HCT116 (cell line): ENCODE data around the gene SCARF2. TPM values are rescaled to one million over a fixed set of nuclear protein-coding genes. Genes with fewer than 3 reads are reported as not detected.

Experiments used
- ATAC-seq: fragments of 200-7000 bp; cut with Tn5 transposase; 2 replicates; pipeline ENCODE4 v1.9.1; 2020; ENCODE audit warnings: mild to moderate bottlenecking, moderate library complexity
- BruUV-seq: library from RNA; stranded (reverse); fragments of 400-500 nt; replicated peaks from 2 replicates; lab custom pipeline; 2021; lab: Mats Ljungman, UMichigan
- CTCF ChIA-PET: fragments of 300-600 bp; sonication (Branson Sonifier 250); formaldehyde crosslinking; loops from one replicate; lab custom pipeline; 2021; ENCODE audit warnings: antibody characterized with exemption; lab: Charles Lee
- POLR2A ChIA-PET: fragments of 300-600, 350-600 bp; sonication (Branson Sonifier 250); formaldehyde crosslinking; loops from one replicate; lab custom pipeline; 2021; ENCODE audit warnings: antibody characterized with exemption; lab: Charles Lee
- RAD21 ChIA-PET, 2 experiments: fragments of 300-600 bp; sonication (Branson Sonifier 250); formaldehyde crosslinking; loops; one replicate each; lab custom pipeline; 2023; ENCODE audit warnings: low total read pairs in 2 of 2; ENCODE audit not compliant: uncharacterized antibody in 2 of 2, unreplicated experiment in 2 of 2, low non-redundant PET in 1 of 2; lab: Charles Lee
- DNase-seq: peaks from one replicate; pipeline ENCODE4 v3.0.0-alpha.2; 2010; ENCODE audit warnings: low read depth, low spot score
- H2AFZ ChIP-seq: fragments of 200-600 bp; shearing (Covaris generic), sonication (generic); 2 replicates; pipeline ENCODE4 v1.6.1; 2017; ENCODE audit warnings: low read depth, mixed run types, mixed read lengths, antibody characterized with exemption, low read length; ENCODE audit not compliant: poor library complexity, severe bottlenecking
- H3K27ac ChIP-seq: 2 replicates; pipeline ENCODE4 v1.5.1; 2012; ENCODE audit warnings: low read depth, low read length
- H3K27me3 ChIP-seq: fragments of 200-600 bp; sonication (generic); 2 replicates; pipeline ENCODE4 v1.6.1; 2016; ENCODE audit warnings: mixed run types, low read length, mixed read lengths; ENCODE audit not compliant: insufficient read depth
- H3K36me3 ChIP-seq, 2 experiments: fragments of 200-500 bp in 1 of 2; fragments of 200-600 bp in 1 of 2; sonication (Bioruptor generic) in 1 of 2; sonication (generic) in 1 of 2; 2 replicates each; pipeline versions ENCODE4 v1.5.1 to v1.6.1; 2014 to 2016; ENCODE audit warnings: low read length in 2 of 2, inconsistent platforms in 1 of 2, mixed read lengths in 1 of 2, mixed run types in 1 of 2; ENCODE audit not compliant: insufficient read depth in 2 of 2, control insufficient read depth in 1 of 2
- H3K4me1 ChIP-seq, 2 experiments: fragments of 200-600 bp in 1 of 2; sonication (generic) in 1 of 2; 2 replicates each; pipeline versions ENCODE4 v1.5.1 to v1.6.1; 2012 to 2017; ENCODE audit warnings: low read length in 2 of 2, inconsistent platforms in 1 of 2, mild to moderate bottlenecking in 1 of 2, mixed read lengths in 1 of 2, mixed run types in 1 of 2, moderate library complexity in 1 of 2; ENCODE audit not compliant: insufficient read depth in 2 of 2, control insufficient read depth in 1 of 2
- H3K4me2 ChIP-seq: fragments of 200-600 bp; sonication (generic); 2 replicates; pipeline ENCODE4 v1.6.1; 2017; ENCODE audit warnings: mixed run types, low read length, mixed read lengths
- H3K4me3 ChIP-seq, 2 experiments: fragments of 200-600 bp in 1 of 2; sonication (generic) in 1 of 2; replicated peaks in 1 of 2; 2 replicates each; pipeline ENCODE4 v1.5.1; 2011 to 2016; ENCODE audit warnings: low read length in 2 of 2, control low read depth in 1 of 2, low read depth in 1 of 2, mild to moderate bottlenecking in 1 of 2, mixed read lengths in 1 of 2, mixed run types in 1 of 2
- H3K79me2 ChIP-seq: fragments of 200-600 bp; sonication (generic); 2 replicates; pipeline ENCODE4 v1.6.1; 2017; ENCODE audit warnings: mild to moderate bottlenecking, mixed run types, low read length, moderate library complexity, mixed read lengths; ENCODE audit not compliant: insufficient read depth
- H3K9ac ChIP-seq: fragments of 200-600 bp; sonication (generic); 2 replicates; pipeline ENCODE4 v1.6.1; 2016; ENCODE audit warnings: low read length, mixed read lengths
- H3K9me2 ChIP-seq: fragments of 200-600 bp; sonication (generic), shearing (Covaris generic); 2 replicates; pipeline ENCODE4 v1.6.1; 2017; ENCODE audit warnings: mixed run types, mild to moderate bottlenecking, moderate library complexity; ENCODE audit not compliant: insufficient read depth
- H3K9me3 ChIP-seq, 2 experiments: fragments of 200-500 bp in 1 of 2; fragments of 200-600 bp in 1 of 2; sonication (Bioruptor generic) in 1 of 2; sonication (generic) in 1 of 2; 2 replicates each; pipeline ENCODE4 v1.6.1; 2014 to 2017; ENCODE audit warnings: low read length in 2 of 2, mixed read lengths in 2 of 2, inconsistent platforms in 1 of 2, low read depth in 1 of 2, mild to moderate bottlenecking in 1 of 2, mixed run types in 1 of 2, moderate library complexity in 1 of 2; ENCODE audit not compliant: control insufficient read depth in 1 of 2, insufficient read depth in 1 of 2
- H4K20me1 ChIP-seq: fragments of 200-600 bp; sonication (generic), shearing (Covaris generic); 2 replicates; pipeline ENCODE4 v1.6.1; 2017; ENCODE audit warnings: mixed run types, mild to moderate bottlenecking, moderate library complexity; ENCODE audit not compliant: insufficient read depth
- CEBPB ChIP-seq: IDR thresholded peaks from 2 replicates; pipeline ENCODE4 v1.6.1; 2012; ENCODE audit warnings: low read depth
- EGR1 ChIP-seq: IDR thresholded peaks from 2 replicates; pipeline ENCODE4 v1.6.1; 2012; ENCODE audit warnings: low read depth
- ELF1 ChIP-seq: IDR thresholded peaks from 2 replicates; pipeline ENCODE4 v1.6.1; 2012; ENCODE audit warnings: low read depth, borderline replicate concordance
- EZH2 ChIP-seq: fragments of 200-600 bp; sonication (generic); IDR thresholded peaks from 2 replicates; pipeline ENCODE4 v1.6.1; 2017; ENCODE audit warnings: antibody characterized with exemption, mixed run types
- EZH2phosphoT487 ChIP-seq: fragments of 200-600 bp; IDR thresholded peaks from 2 replicates; pipeline ENCODE4 v1.6.1; 2018; ENCODE audit warnings: antibody characterized with exemption, borderline replicate concordance
- JUND ChIP-seq: IDR thresholded peaks from 2 replicates; pipeline ENCODE4 v1.6.1; 2012
- POLR2AphosphoS5 ChIP-seq: IDR thresholded peaks from 2 replicates; pipeline ENCODE4 v1.6.1; 2011; ENCODE audit warnings: mild to moderate bottlenecking, low read depth, low read length, moderate library complexity
- RAD21 ChIP-seq: IDR thresholded peaks from 2 replicates; pipeline ENCODE4 v1.6.1; 2012; ENCODE audit warnings: low read depth, mild to moderate bottlenecking
- REST ChIP-seq: IDR thresholded peaks from 2 replicates; pipeline ENCODE4 v1.6.1; 2012; ENCODE audit warnings: low read depth
- SIN3A ChIP-seq: IDR thresholded peaks from 2 replicates; pipeline ENCODE4 v1.6.1; 2012; ENCODE audit warnings: low read depth
- SP1 ChIP-seq: IDR thresholded peaks from 2 replicates; pipeline ENCODE4 v1.6.1; 2012; ENCODE audit warnings: low read depth
- TCF7L2 ChIP-seq: IDR thresholded peaks from 2 replicates; pipeline ENCODE4 v1.7.0; 2011; ENCODE audit warnings: borderline replicate concordance, inconsistent platforms; ENCODE audit not compliant: insufficient read depth, insufficient read length; ENCODE audit errors: extremely low read depth
- YY1 ChIP-seq: IDR thresholded peaks from 2 replicates; pipeline ENCODE4 v1.6.1; 2011; ENCODE audit warnings: low read length, low read depth, moderate library complexity, mild to moderate bottlenecking; ENCODE audit not compliant: insufficient replicate concordance; ENCODE audit errors: extremely low read depth
- ZBTB33 ChIP-seq: IDR thresholded peaks from 2 replicates; pipeline ENCODE4 v1.6.1; 2011; ENCODE audit warnings: mild to moderate bottlenecking, low read length, moderate library complexity; ENCODE audit not compliant: insufficient replicate concordance; ENCODE audit errors: extremely low read depth
- ZNF274 ChIP-seq: fragments of 200-500 bp; sonication (Bioruptor generic); IDR thresholded peaks from 2 replicates; pipeline ENCODE4 v1.6.1; 2014; ENCODE audit warnings: mild to moderate bottlenecking, low read depth, low read length, inconsistent platforms
- intact Hi-C: fragments of 100-400 bp; cut with micrococcal nuclease; formaldehyde crosslinking; loops from 2 replicates; pipeline ENCODE4 v1.10.0; 2022
- total RNA-seq: library from RNA; stranded (reverse); gene quantifications from one replicate; pipeline ENCODE4 v1.2.1, GENCODE V29; 2021; ENCODE audit not compliant: unreplicated experiment
- TF ChIP-seq, protein P1 (sequence below): IDR thresholded peaks from 2 replicates; pipeline ENCODE4 v1.6.1; 2012

The SCARF2 gene
- total RNA-seq, 1 experiment from 2014 or later = 2.5 TPM

GRCh38 chr22:20455709-20456063, 18.1 kb upstream of the SCARF2 start:
- DNase-seq (no peak), ATAC-seq (no peak)
- intact Hi-C loops = loop anchor here (1.0 to 5.0 kb wide), 3 partner anchors 24 to 298 kb away; no protein-coding TSS in a partner anchor
- no peak overlapping the region for H3K9ac ChIP-seq
- no peaks in the 10 kb centered on the region; a peak in 1 of 4 replicates for H3K36me3 ChIP-seq
- no peaks in the 10 kb centered on the region for H3K79me2 ChIP-seq
- no peak overlapping the region for H2AFZ ChIP-seq
- POLR2A ChIA-PET = interaction anchor here (1.4 kb wide), 1 partner anchor 38 kb away, joined by 3 read pairs; no protein-coding TSS in a partner anchor
- CTCF ChIA-PET = interaction anchor here (1.0 to 3.4 kb wide), 5 partner anchors 17 to 299 kb away, joined by 3 to 62 read pairs (median 4); no protein-coding TSS in a partner anchor
- H3K4me3 ChIP-seq = no peak overlapping the region
- no TSS peak for BruUV-seq
- no peaks in the 10 kb centered on the region for H3K27me3 ChIP-seq
- no peak overlapping the region for H3K27ac ChIP-seq
- no peaks in the 10 kb centered on the region for H4K20me1 ChIP-seq
- RAD21 ChIA-PET = interaction anchor here (1.4 to 1.5 kb wide), 2 partner anchors 37 kb away, joined by 10 to 11 read pairs; no protein-coding TSS in a partner anchor
- TF ChIP-seq YY1 (no peak), ZBTB33 (no peak), EZH2phosphoT487 (no peak), ELF1 (no peak), JUND (no peak), TCF7L2 (no peak), POLR2AphosphoS5 (no peak), ZNF274 (no peak), SIN3A (no peak), CEBPB (no peak), SP1 (no peak), EGR1 (no peak), EZH2 (no peak), RAD21 (no peak), REST (no peak)
- TF ChIP-seq, protein P1, sequence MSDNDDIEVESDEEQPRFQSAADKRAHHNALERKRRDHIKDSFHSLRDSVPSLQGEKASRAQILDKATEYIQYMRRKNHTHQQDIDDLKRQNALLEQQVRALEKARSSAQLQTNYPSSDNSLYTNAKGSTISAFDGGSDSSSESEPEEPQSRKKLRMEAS = no peak
- TF ChIP-seq, all 23 proteins: peak for 0
- H3K4me1 ChIP-seq = peaks cover 0 to 3% of the 10 kb centered on the region in 2 experiments; a peak in 1 of 4 replicates
- H3K9me3 ChIP-seq = no peaks in the 10 kb centered on the region
- no peaks in the 10 kb centered on the region for H3K9me2 ChIP-seq
- no peak overlapping the region for H3K4me2 ChIP-seq
